Activated CD8-positive, alpha-beta T cell treated with anti-CD3 and anti-CD28 coated beads, Interleukin-2, amount 10 ng/mL, durations not matched to agents 7 days and 5 days (primary cell): ENCODE data around the gene TACC2. TPM values are rescaled to one million over a fixed set of nuclear protein-coding genes. Genes with fewer than 3 reads are reported as not detected.
"Not testable (repeated sequence)": the region's sequence is repeated elsewhere in the genome, so short reads cannot be mapped to it uniquely, and the experiment has no call there.

Experiments
- ATAC-seq: fragments of 150-1000 bp; cut with Tn5 transposase; one replicate; pipeline ENCODE4 v1.10.0; 2021; ENCODE audit warnings: moderate library complexity
- CTCF ChIA-PET: fragments of 350-600 bp; sonication (Branson Sonifier 250); formaldehyde crosslinking; loops from one replicate; lab custom pipeline; 2021; ENCODE audit warnings: antibody characterized with exemption; lab: Charles Lee
- POLR2A ChIA-PET: fragments of 350-600 bp; sonication (Branson Sonifier 250); formaldehyde crosslinking; loops from one replicate; lab custom pipeline; 2021; ENCODE audit warnings: antibody characterized with exemption; lab: Charles Lee
- DNase-seq: peaks from one replicate; pipeline ENCODE4 v3.0.0-alpha.2; 2020
- H3K27ac Mint-ChIP-seq: one replicate; pipeline ENCODE4 v1.8.0; 2021; ENCODE audit warnings: mild to moderate bottlenecking, mixed read lengths
- H3K27me3 Mint-ChIP-seq: one replicate; pipeline ENCODE4 v1.8.0; 2021; ENCODE audit warnings: low read depth, mixed read lengths
- H3K36me3 Mint-ChIP-seq: one replicate; pipeline ENCODE4 v1.8.0; 2021; ENCODE audit warnings: low read depth, mixed read lengths
- H3K4me1 Mint-ChIP-seq: one replicate; pipeline ENCODE4 v1.8.0; 2021; ENCODE audit warnings: low read depth, mixed read lengths
- H3K4me3 Mint-ChIP-seq: one replicate; pipeline ENCODE4 v1.8.0; 2021; ENCODE audit warnings: mild to moderate bottlenecking, mixed read lengths
- H3K9me3 Mint-ChIP-seq: one replicate; pipeline ENCODE4 v1.8.0; 2022; ENCODE audit warnings: mixed read lengths; ENCODE audit not compliant: insufficient read depth
- total RNA-seq, 2 experiments: library from RNA; stranded (reverse); gene quantifications; one replicate each; pipeline ENCODE4 v1.2.3, GENCODE V29; 2021

Gene TACC2
- total RNA-seq, 2 experiments from 2014 or later: not detected

GRCh38 chr10:122018491-122018890 is 29.5 kb downstream of the TACC2 start:
- H3K4me3 Mint-ChIP-seq: no peak overlapping the region
- ATAC-seq (no peak), DNase-seq (no peak)
- H3K27ac Mint-ChIP-seq: no peak overlapping the region
- no peaks in the 10 kb centered on the region for H3K4me1 Mint-ChIP-seq
- H3K36me3 Mint-ChIP-seq: no peaks in the 10 kb centered on the region
- no peaks in the 10 kb centered on the region for H3K9me3 Mint-ChIP-seq
- ChIA-PET POLR2A (no interaction called here), CTCF (no interaction called here)
- peaks cover 12% of the 10 kb centered on the region for H3K27me3 Mint-ChIP-seq

GRCh38 chr10:122018951-122019413 is 30.0 kb downstream of the TACC2 start:
- Mint-ChIP-seq H3K4me3 (no peak overlapping the region), H3K4me1 (no peaks in the 10 kb centered on the region), H3K27me3 (peaks cover 12% of the 10 kb centered on the region), H3K36me3 (no peaks in the 10 kb centered on the region), H3K9me3 (no peaks in the 10 kb centered on the region), H3K27ac (no peak overlapping the region)
- ATAC-seq (no peak), DNase-seq (no peak)
- ChIA-PET POLR2A (no interaction called here), CTCF (no interaction called here)

- Mint-ChIP-seq H3K9me3 (no peaks in the 10 kb centered on the region), H3K4me3 (no peak overlapping the region), H3K27me3 (peaks cover 12% of the 10 kb centered on the region), H3K36me3 (no peaks in the 10 kb centered on the region), H3K4me1 (no peaks in the 10 kb centered on the region), H3K27ac (no peak overlapping the region)
- DNase-seq (no peak), ATAC-seq (no peak)
- POLR2A ChIA-PET: no interaction called here
- CTCF ChIA-PET: no interaction called here
Measured at GRCh38 chr10:122019414-122019975, 30.5 kb downstream of the TACC2 start.

- ATAC-seq: no peak
Measured at GRCh38 chr10:122020226-122020625, 31.3 kb downstream of the TACC2 start.

GRCh38 chr10:122021379-122021778 is 32.4 kb downstream of the TACC2 start:
- Mint-ChIP-seq H3K27ac (no peak overlapping the region), H3K27me3 (peaks cover 12% of the 10 kb centered on the region), H3K4me1 (no peaks in the 10 kb centered on the region), H3K36me3 (no peaks in the 10 kb centered on the region), H3K4me3 (no peak overlapping the region), H3K9me3 (no peaks in the 10 kb centered on the region)
- DNase-seq (no peak), ATAC-seq (no peak)
- ChIA-PET POLR2A (no interaction called here), CTCF (no interaction called here)

More at GRCh38 chr10:122020226-122020625, 31.3 kb downstream of the TACC2 start:
- Mint-ChIP-seq H3K27me3 (peaks cover 12% of the 10 kb centered on the region), H3K4me1 (no peaks in the 10 kb centered on the region), H3K36me3 (no peaks in the 10 kb centered on the region), H3K9me3 (no peaks in the 10 kb centered on the region), H3K4me3 (no peak overlapping the region), H3K27ac (no peak overlapping the region)
- ChIA-PET CTCF (no interaction called here), POLR2A (no interaction called here)
- no peak for DNase-seq

- Mint-ChIP-seq H3K4me3 (no peak overlapping the region), H3K27me3 (peaks cover 8% of the 10 kb centered on the region), H3K36me3 (no peaks in the 10 kb centered on the region), H3K27ac (no peak overlapping the region), H3K4me1 (no peaks in the 10 kb centered on the region), H3K9me3 (no peaks in the 10 kb centered on the region)
- DNase-seq (no peak), ATAC-seq (no peak)
- CTCF ChIA-PET: no interaction called here
- POLR2A ChIA-PET: no interaction called here
Measured at GRCh38 chr10:122021828-122022227, 32.9 kb downstream of the TACC2 start.

- DNase-seq: no peak
- Mint-ChIP-seq H3K27ac (no peak overlapping the region), H3K36me3 (no peaks in the 10 kb centered on the region), H3K27me3 (peaks cover 8% of the 10 kb centered on the region), H3K9me3 (no peaks in the 10 kb centered on the region), H3K4me3 (no peak overlapping the region), H3K4me1 (no peaks in the 10 kb centered on the region)
- no peak for ATAC-seq
- ChIA-PET POLR2A (no interaction called here), CTCF (no interaction called here)
Measured at GRCh38 chr10:122022276-122022675, 33.3 kb downstream of the TACC2 start.

- POLR2A ChIA-PET, H3K4me1 Mint-ChIP-seq, H3K27ac Mint-ChIP-seq, CTCF ChIA-PET, H3K27me3 Mint-ChIP-seq, H3K36me3 Mint-ChIP-seq, ATAC-seq, H3K9me3 Mint-ChIP-seq, H3K4me3 Mint-ChIP-seq, DNase-seq: not testable (repeated sequence)
Measured at GRCh38 chr10:122023257-122023656, 34.3 kb downstream of the TACC2 start.

GRCh38 chr10:122029499-122030199 is 40.7 kb downstream of the TACC2 start:
- no peak overlapping the region for H3K4me3 Mint-ChIP-seq
- no peak overlapping the region for H3K27ac Mint-ChIP-seq
- ChIA-PET CTCF (no interaction called here), POLR2A (no interaction called here)
- no peak for ATAC-seq
- no peak for DNase-seq
- H3K4me1 Mint-ChIP-seq: no peaks in the 10 kb centered on the region
- no peaks in the 10 kb centered on the region for H3K36me3 Mint-ChIP-seq
- no peaks in the 10 kb centered on the region for H3K9me3 Mint-ChIP-seq
- no peaks in the 10 kb centered on the region for H3K27me3 Mint-ChIP-seq

- ChIA-PET CTCF (no interaction called here), POLR2A (no interaction called here)
- H3K4me1 Mint-ChIP-seq: no peaks in the 10 kb centered on the region
- H3K9me3 Mint-ChIP-seq: no peaks in the 10 kb centered on the region
- no peaks in the 10 kb centered on the region for H3K36me3 Mint-ChIP-seq
- ATAC-seq (no peak), DNase-seq (no peak)
- H3K4me3 Mint-ChIP-seq: no peak overlapping the region
- no peaks in the 10 kb centered on the region for H3K27me3 Mint-ChIP-seq
- H3K27ac Mint-ChIP-seq: no peak overlapping the region
Measured at GRCh38 chr10:122030200-122030552, 41.2 kb downstream of the TACC2 start.

GRCh38 chr10:122033224-122033926 is 44.4 kb downstream of the TACC2 start:
- H3K4me1 Mint-ChIP-seq: no peaks in the 10 kb centered on the region
- H3K36me3 Mint-ChIP-seq: no peaks in the 10 kb centered on the region
- H3K27ac Mint-ChIP-seq: no peak overlapping the region
- DNase-seq (no peak), ATAC-seq (no peak)
- POLR2A ChIA-PET: no interaction called here
- no peaks in the 10 kb centered on the region for H3K27me3 Mint-ChIP-seq
- CTCF ChIA-PET: no interaction called here
- no peaks in the 10 kb centered on the region for H3K9me3 Mint-ChIP-seq
- H3K4me3 Mint-ChIP-seq: no peak overlapping the region

- DNase-seq (no peak), ATAC-seq (no peak)
- Mint-ChIP-seq H3K4me1 (no peaks in the 10 kb centered on the region), H3K4me3 (no peak overlapping the region), H3K27ac (no peak overlapping the region), H3K36me3 (no peaks in the 10 kb centered on the region), H3K27me3 (no peaks in the 10 kb centered on the region), H3K9me3 (no peaks in the 10 kb centered on the region)
- ChIA-PET CTCF (no interaction called here), POLR2A (no interaction called here)
Measured at GRCh38 chr10:122034149-122034756, 45.3 kb downstream of the TACC2 start.
